ENCODE results near the gene MLLT1.

MLLT1 gene

DNA sequence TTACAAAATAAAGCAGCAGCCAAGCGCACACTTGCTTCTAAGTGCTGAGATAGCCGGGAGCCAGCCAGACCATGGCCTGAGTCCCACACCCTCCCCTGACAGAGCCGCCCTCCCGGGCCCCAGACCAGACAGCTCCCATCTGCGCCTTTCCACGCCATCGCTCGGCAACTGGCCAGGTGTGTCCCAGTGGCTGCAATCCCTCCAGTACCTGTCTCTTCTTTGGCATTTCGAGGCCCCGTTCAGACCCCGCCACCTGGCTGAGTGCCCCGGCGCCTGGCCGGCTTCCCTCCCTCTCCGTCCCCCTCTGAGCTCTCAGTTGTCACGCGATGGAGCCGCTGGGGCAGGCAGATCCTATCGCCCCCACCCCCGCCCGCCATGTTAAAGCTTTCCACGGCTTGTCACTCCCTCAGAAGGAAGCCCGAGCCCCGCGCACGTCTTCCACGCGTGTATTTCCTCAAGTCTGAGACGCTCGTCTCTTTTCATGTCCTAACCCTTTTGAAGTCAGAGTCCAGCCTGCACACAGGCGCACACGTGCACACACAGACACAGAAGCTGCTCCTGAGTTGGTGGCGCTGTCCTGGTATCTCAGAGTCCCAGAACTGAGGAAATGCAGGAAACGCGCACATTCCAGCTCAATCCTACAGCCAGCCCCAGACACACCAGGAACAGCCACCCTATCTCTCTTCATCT, 7.9 kb downstream of the MLLT1 start:
- DNase-seq (ENCODE audit: low spot score) = no peak
- ChIA-PET CTCF (interaction anchor here (0.6 to 1.7 kb wide), 3 partner anchors 138 to 1223 kb away, joined by 4 to 5 read pairs (median 5); no protein-coding TSS in a partner anchor), POLR2A (ENCODE audit: low non-redundant PET) (no interaction called here)
- TF ChIP-seq, protein P1, sequence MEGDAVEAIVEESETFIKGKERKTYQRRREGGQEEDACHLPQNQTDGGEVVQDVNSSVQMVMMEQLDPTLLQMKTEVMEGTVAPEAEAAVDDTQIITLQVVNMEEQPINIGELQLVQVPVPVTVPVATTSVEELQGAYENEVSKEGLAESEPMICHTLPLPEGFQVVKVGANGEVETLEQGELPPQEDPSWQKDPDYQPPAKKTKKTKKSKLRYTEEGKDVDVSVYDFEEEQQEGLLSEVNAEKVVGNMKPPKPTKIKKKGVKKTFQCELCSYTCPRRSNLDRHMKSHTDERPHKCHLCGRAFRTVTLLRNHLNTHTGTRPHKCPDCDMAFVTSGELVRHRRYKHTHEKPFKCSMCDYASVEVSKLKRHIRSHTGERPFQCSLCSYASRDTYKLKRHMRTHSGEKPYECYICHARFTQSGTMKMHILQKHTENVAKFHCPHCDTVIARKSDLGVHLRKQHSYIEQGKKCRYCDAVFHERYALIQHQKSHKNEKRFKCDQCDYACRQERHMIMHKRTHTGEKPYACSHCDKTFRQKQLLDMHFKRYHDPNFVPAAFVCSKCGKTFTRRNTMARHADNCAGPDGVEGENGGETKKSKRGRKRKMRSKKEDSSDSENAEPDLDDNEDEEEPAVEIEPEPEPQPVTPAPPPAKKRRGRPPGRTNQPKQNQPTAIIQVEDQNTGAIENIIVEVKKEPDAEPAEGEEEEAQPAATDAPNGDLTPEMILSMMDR (conservative IDR thresholded peaks at IDR 0.05; ENCODE audit: low read depth) = no peak
- H3K27ac ChIP-seq = peak overlapping the region; percentile 100

DNA sequence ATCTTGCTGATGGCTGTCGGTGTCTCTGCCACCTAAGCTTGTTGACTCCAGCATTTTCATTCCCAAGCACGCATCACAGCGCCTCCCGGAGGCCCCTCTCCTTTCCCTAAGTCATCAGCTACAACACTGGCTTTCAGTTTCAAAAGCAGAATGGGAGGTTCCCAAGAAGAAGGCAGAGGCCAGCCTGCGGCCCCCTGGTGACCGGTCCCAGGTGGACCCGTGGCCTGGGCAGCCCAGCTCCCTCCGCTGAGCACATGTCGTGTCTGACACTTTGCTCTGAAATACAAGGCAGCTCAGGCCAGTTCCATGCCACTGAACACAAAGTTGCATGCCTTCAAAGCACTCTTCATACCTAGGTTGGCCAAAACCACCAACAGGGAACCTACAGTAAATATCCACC, 8.5 kb downstream of the MLLT1 start:
- H3K27ac ChIP-seq = peak overlapping the region; percentile 100
- CTCF ChIA-PET = interaction anchor here (0.9 to 1.7 kb wide), 2 partner anchors 53 to 223 kb away, joined by 4 to 5 read pairs; no protein-coding TSS in a partner anchor
- POLR2A ChIA-PET (ENCODE audit: low non-redundant PET) = no interaction called here
- DNase-seq (ENCODE audit: low spot score) = no peak
- TF ChIP-seq, protein P1 (conservative IDR thresholded peaks at IDR 0.05; ENCODE audit: low read depth) = no peak

DNA sequence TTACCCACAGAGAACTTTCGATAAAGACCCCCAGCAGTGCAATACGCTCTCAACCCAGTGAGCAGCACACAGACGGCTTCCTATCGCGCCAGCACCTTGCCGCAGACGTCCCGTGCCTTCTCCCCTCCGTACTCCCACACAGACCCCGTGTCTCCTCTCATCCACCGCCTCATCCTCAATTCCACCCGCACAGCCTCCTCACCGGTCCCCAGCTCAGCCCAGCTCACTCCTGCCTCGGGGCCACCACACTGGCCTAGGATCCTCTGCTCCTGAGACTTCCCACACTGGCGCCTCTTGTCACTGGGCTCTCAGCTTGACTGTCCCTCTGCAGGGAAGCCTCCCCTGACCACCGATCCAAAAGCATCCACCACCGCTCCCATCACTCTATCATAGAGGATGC, 9.0 kb downstream of the MLLT1 start:
- peak overlapping the region; percentile 100 for H3K27ac ChIP-seq
- DNase-seq (ENCODE audit: low spot score) = no peak
- CTCF ChIA-PET = interaction anchor here (0.9 to 1.7 kb wide), 2 partner anchors 52 to 222 kb away, joined by 4 to 5 read pairs; no protein-coding TSS in a partner anchor
- TF ChIP-seq, protein P1 (conservative IDR thresholded peaks at IDR 0.05; ENCODE audit: low read depth) = no peak
- POLR2A ChIA-PET (ENCODE audit: low non-redundant PET) = interaction anchor here (0.6 kb wide), 1 partner anchor 34 kb away, joined by 4 read pairs; no protein-coding TSS in a partner anchor

DNA sequence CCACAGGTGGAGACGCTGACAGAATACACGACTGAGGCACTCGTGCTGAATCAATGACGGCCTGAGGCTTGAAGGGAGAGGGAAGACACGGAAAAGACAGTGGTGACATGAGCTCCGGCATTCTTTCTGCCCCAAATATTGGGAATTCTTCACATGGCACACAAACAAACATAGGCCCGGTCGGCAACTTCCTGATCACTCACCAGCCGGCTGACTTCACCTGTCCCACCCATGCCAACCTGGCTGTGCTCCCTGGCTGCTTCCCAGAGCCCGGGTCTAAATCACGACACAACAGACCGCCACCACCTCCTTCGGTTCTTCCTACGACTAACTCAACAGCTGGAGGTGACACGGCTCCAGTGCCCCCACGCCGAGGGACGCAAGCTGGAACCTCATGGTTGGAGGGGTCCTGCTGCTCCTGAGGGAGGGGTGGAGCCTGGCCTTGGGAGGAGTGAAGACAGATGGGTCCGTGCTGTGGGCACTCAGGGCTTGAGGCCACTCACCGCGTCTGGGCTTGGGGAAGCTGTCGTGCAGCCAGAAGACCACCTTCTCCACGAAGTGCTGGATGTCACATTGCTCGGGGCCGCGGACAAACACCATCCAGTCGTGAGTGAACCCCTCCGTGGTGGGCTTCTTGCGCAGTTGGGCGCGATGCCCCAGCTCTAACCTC, 9.6 kb downstream of the MLLT1 start:
- no peak for DNase-seq (ENCODE audit: low spot score)
- TF ChIP-seq, protein P1 (conservative IDR thresholded peaks at IDR 0.05; ENCODE audit: low read depth) = no peak
- peak overlapping the region; percentile 100 for H3K27ac ChIP-seq
- ChIA-PET CTCF (interaction anchor here (0.9 kb wide), 1 partner anchor 51 kb away, joined by 4 read pairs; no protein-coding TSS in a partner anchor), POLR2A (ENCODE audit: low non-redundant PET) (interaction anchor here (0.6 kb wide), 1 partner anchor 33 kb away, joined by 4 read pairs; no protein-coding TSS in a partner anchor)

DNA sequence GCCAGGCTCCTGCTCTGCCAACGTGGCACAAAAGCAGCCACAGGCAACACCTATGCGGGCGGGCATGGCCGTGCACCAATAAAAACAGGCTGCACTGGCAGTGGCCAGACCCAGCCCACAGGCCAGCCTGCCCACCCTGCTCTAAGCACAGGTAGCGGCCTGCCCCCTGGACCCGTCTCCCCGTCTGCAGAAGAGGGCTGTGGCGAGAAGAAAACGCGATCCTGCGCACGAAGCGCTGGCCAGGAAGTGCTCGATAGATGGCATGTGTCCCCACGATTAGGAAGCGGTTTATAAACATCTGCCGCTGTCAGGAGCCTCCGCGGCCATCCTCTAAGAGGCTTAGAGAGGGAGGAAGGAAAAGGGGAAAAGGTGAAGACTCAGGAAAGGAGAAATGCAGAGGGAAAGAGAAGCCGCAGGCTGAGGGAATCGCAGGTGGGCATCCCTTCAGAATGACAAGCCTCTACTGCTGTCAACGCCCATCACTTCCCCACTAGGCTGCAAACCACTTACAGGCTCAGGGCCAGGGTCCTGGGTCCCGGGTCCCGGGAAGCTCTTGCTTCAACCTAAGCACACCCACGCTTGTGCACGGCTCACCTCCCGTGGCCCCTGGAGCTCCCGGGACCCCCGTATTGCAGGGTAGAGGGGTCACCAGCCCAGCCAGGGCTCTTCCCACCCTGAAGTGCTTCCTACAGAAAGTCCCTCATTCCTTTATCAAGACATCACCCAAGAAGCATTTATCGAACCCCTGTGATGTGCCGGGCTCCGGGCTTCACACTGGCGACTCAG, 10.5 kb downstream of the MLLT1 start:
- TF ChIP-seq, protein P1 (conservative IDR thresholded peaks at IDR 0.05; ENCODE audit: low read depth) = no peak
- H3K27ac ChIP-seq = peak overlapping the region; percentile 100
- POLR2A ChIA-PET (ENCODE audit: low non-redundant PET) = no interaction called here
- DNase-seq (ENCODE audit: low spot score) = no peak
- CTCF ChIA-PET = no interaction called here

DNA sequence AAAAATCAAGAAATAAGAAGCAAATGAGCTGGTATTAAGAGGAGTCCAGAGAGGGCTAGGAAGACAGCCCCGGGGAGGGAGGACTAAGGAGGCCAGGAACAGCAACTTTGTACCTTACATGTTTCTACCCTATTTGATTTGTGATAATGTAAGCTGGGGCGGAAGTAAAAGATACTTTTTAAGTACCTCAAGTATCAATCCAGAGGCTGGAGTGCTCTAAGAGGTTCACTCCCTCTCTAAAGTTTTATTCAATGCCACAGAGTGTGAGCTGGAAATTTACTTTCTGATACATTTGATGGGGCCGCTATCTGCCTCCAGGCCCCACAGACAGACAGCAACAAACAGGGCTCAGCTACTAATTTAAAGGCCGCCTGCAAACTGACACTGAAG, 11.4 kb downstream of the MLLT1 start:
- TF ChIP-seq, protein P1 (conservative IDR thresholded peaks at IDR 0.05; ENCODE audit: low read depth) = no peak
- H3K27ac ChIP-seq = peak overlapping the region; percentile 100
- POLR2A ChIA-PET (ENCODE audit: low non-redundant PET) = no interaction called here
- CTCF ChIA-PET = no interaction called here
- DNase-seq (ENCODE audit: low spot score) = no peak
